ENCODE measurements around the gene KRTAP5-2.

KRTAP5-2 gene

GRCh38 chr11:1554981-1555712, 42.9 kb downstream of the KRTAP5-2 start:
- DNase-seq, result no peak

- DNase-seq, result peak; percentile 18 to 51
Measured at GRCh38 chr11:1553808-1554594, 44.1 kb downstream of the KRTAP5-2 start.

- no peak for DNase-seq
Measured at GRCh38 chr11:1549338-1550330, 48.5 kb downstream of the KRTAP5-2 start.

DNA sequence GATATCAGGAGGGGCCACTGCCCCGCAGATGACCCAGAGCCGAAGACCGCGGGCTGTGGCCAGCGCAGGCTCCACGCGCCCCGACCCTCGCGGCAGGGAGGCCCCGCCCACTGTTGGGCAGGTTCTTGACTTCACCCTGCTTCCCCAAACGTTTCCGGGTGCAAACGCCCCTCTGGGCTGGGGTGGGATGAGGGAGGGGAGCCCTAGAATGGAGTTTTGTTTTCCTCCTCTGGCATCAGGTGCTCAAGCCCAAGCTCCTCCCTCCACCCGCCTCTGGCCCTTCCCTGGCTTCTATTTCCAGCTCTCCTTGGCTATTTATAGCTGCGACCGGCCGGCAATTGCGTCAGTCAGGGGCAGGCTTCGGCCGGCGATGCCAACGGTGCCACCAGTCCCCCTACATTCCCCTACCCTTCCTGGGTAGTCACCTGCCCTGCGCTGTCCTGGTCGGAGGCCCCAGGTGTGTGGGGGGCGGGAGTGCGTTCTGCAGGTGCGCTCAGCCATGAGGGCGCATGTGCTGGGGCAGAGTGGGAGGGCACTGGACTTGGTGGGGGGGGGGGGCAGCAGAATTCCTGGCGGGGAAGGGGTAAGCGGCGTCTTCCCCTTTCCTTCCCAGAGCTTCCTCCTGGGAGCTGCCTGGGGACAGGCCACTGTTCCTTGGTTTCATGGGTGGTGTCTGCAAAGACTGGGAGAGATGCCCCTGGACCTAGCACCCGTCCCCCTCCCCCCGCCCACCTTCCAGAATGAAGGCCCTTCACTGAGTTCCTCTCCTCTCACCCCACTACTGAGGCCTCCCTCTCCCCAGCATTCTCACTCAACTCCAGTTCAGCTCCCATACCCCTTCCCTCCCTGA, 49.6 kb downstream of the KRTAP5-2 start:
- DNase-seq, result peak; percentile 49 to 82

DNA sequence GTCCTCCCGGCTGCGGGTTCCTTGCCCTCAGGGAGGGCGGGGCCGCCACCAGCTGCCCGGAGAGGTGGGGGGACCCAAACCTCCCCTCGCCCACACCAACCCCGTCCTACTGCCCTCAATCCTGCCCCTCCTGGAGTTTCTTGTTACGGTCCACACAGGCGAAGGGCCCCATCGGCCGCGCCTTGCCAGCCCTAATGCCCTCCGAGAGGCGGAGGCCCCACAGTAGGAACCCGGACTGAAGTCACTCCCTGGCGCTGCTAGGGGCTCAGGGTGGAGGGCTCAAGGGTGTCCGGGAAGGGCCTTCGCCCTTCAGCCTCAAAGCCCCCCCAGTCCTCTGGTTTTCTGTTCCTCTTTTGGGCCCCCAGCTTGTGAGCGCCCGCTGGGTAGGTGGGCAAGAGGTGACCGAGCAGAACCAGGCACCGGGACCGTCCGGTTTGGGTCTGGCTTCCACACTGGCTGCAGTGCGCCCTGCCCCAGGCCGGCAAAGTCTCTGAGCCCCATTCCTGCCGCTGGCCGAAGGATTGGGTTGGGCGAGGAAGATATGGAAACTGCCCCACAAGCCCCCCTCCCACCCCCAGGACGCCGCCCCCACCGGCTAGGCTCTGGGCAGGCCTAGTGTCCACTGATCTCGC, 50.5 kb downstream of the KRTAP5-2 start:
- DNase-seq, result peak in 1 of 2 experiments; percentile 49

Data from NCI-H526 (cell line).